NCI-H2227 (cell line): ENCODE measurements around the gene ZNHIT2.

ENCODE experiments used
- DNase-seq: peaks from one replicate; lab custom pipeline; 2025; ENCODE audit not compliant: unreplicated experiment; lab: John Stamatoyannopoulos, UW

The ZNHIT2 gene

DNA sequence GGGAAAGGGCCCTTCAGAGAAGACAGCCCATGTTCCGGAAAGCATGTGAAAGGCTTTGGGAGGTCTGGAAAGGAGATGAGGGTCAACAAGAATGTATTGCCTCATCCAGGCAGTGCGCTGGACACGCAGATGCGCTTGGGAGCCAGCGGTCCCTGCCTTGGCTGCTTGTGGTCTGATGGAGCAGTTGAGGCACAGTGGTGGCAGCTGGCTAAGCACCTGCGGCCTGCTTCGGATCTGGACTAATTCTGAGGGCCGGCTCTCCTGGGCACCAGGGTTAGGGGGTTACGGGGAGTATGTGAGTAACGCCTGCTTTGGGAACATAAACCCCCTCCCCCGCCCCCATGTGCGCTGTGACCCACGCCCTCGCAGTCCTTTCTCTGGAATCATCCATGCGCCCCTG lies 10.4 kb downstream of the ZNHIT2 start:
- no peak for DNase-seq

DNA sequence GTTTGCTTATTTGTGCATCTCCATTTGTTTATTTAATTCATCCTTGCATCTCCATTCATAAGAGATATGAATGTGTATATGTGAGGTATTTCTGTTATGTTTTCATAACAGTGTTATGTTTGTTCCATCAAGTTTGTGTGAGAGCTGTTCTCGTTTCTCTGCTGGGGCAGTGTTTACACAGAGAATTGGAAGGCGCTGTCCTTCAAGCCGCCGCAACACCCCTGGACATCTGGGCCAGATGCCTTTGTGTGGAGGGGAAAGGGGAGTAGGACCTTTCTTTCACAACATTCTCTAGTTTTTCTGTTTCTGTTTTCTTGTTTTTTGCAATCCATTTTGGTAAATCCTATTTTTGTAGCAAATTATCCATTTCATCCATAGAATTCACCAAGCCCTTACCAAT lies 12.9 kb downstream of the ZNHIT2 start:
- DNase-seq, result no peak

DNA sequence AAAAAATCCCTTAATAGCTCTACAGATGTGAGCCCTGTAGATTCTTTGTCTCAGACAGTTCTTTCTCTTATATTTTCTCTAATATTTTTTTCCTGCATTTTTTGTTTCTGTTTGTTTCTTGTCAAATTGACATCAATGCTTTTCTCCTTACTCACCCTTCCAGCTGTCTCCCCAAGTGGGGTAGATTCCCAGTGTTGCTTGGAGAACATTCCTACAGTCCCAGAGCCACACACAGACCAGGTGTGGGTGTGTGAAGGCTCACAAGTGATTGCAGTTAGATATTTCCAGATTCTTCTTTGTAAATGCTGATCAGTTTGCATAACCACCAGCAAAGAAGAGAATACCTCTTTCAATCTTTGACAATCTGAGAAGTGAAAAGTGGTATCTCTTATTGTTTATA lies 14.0 kb downstream of the ZNHIT2 start:
- no peak for DNase-seq

DNA sequence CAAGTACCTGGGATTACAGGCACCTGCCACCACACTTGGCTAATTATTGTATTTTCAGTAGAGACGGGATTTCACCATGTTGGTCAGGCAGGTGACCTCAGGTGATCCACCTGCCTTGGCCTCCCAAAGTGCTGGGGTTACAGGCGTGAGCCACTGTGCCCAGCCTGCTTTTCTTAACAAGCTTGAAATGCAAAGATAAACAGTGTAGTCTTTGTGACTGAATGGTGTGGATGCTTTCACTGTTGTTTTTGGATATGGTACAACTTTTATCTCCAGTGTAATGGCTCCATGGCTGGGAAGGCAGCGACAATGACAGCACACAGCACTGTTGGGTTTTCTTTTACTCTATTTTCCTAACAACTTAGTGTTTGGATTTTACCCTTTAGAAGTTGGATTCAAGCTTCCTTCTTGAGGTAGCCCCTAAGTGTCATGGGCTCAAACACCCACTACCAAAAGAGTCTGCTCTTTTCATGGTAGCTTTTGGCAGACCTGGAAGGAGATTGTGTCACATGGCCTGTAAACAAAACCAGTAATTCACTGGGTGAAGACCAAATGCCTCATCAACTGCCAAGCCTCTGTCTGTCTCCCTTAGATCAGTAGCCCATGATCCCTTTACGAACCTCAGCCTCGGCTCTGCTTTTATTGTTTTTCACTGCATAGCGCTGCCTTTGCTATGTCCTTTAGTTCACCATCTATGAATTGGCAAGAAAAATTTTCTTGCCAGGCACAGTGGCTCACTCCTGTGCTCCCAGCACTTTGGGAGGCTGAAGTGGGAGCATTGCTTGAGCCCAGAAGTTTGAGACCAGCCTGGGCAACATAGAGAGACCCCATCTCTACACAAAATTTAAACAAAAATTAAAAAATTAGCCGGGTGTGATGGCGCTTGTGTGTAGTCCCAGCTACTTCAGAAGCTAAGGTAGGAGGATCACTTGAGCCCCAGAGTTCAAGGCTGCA lies 15.1 kb downstream of the ZNHIT2 start:
- DNase-seq, result no peak

DNA sequence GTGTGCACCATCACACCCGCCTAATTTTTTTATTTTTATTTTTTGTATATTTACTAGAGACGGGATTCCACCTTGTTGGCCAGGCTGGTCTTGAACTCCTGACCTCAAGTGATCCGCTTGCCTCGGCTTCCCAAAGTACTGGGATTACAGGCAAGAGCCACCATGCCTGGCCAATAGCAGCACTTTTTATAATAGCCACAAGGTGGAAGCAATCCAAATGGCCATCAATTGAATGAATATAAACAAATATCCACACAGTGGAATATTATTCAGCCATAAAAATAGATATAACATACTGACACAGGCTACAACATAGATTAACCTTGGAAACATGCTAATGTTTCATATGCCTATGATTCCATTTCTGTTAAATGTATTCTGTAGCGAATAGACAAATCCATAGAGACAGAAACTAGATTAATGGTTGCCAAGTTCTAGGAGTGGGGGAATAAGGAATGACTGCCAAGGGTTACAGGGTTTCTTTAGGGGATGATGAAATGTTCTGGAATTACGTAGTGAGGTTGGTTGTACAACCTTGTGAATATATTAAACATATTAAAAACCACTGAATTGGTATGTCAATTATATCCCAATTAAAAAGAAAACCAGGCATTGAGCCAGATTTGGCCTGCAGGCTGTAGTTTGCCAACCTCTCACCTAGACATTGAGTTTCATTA lies 16.7 kb downstream of the ZNHIT2 start:
- no peak for DNase-seq

DNA sequence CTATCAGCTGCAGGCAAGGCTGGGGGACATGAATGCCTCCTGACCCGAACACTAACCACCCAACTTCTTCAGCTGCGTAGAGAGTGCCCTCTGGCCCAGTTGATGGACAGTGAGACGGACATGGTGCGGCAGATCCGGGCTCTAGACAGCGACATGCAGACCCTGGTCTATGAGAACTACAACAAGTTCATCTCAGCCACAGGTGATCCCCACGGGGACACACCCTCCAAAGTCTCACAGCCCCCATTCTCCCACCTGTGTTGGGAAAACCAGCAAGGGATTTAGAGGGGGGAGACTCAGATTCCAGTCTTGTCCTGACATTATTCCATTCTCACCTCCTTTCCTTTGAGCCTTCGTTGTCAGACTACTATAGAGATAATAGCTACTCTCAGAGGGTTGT lies 20.6 kb downstream of the ZNHIT2 start:
- no peak for DNase-seq

DNA sequence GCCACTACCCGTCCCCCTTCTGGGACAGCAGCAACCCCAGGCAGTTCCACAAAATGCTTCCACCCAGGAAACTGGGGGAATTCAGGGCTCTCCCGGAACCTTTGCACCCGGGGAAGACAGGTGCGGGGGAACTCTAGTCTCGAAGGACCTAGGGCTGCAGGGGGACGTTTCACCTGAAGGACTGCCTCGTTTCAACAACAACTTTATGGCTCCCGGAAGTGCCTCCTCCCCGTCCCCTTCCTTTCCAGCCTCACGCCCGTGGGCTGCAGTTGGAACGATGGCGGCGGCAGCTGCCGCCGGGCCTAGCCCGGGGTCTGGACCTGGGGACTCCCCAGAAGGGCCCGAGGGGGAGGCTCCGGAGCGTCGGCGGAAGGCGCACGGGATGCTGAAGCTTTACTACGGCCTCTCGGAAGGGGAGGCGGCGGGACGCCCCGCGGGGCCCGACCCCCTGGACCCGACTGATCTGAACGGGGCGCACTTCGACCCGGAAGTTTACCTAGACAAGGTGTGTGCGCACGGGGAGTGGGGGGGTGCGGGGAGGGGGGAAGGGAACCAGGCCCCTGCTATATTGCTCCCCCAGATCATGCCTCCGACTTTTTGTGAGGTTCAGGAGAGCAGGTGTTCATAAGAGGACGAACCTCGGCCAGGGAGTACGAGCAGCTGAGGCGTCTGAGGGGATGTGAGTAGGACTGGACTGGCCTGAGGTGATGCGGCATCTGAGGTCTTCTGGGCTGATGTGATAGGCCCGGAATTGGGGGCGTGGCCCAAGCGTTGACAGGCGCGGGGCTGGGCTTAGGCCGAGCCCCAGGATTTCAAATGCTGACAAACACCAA lies 21.3 kb downstream of the ZNHIT2 start, which contains the start of gene VPS51:
TSS of gene VPS51 (plus strand) at position 241 of the 833 bp plus-strand sequence. CDS start at position 278, 37 bp downstream.
- DNase-seq, result peak; percentile 93

DNA sequence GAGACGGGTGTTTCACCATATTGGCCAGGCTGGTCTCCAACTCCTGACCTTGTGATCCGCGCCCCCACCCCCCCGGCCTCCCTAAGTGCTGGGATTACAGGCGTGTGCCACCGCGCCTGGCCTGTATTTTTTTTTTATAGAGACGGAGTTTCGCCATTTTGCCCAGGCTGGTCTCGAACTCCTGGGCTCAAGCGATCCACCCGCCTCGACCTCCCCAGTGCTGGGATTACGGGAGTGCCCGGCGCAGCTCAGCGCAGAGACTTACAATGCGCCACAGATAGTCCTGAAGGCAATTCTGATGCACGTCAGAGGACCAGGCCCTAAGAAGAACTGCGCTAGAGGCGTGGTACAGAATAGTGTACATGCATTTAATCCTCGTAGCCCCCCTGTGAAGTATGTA lies 22.1 kb downstream of the ZNHIT2 start:
- no peak for DNase-seq

DNA sequence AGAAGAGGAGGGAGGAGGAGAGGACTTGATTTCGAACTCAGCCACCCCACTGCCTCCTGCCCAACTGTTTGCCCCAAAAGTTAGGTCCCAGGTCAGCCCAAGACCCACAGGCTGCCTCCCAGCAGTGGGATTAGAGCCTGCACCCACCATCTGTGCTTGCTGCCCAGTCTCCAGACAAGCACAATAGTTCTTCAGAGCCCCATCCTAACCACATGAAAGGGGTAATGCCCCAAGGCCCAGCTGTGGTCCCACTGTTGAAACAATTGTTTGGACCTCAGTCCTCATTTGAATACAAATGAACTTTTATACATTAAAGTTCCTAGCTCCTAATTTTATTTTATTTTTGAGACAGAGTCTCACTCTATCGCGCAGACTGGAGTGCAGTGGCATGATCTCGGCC lies 26.9 kb downstream of the ZNHIT2 start:
- no peak for DNase-seq

DNA sequence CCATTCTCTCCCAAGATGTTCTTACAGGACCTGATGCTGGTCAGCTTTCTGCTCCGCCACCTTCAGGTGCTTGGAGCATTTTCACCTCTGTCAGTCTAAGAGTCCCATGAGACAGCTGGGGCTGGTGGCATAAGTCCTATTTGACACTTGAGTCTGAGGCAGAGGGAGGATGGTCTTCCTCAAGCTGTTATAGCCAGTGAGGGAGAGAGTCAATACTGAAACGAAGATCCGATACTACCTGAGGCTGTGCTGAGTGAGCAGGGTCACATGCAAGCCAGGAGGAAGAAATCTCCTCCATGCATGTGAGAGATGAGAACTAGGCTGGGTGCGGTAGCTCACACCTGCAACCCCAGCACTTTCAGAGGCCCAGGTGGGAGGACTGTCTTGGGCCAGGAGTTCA lies 27.9 kb downstream of the ZNHIT2 start:
- no peak for DNase-seq

DNA sequence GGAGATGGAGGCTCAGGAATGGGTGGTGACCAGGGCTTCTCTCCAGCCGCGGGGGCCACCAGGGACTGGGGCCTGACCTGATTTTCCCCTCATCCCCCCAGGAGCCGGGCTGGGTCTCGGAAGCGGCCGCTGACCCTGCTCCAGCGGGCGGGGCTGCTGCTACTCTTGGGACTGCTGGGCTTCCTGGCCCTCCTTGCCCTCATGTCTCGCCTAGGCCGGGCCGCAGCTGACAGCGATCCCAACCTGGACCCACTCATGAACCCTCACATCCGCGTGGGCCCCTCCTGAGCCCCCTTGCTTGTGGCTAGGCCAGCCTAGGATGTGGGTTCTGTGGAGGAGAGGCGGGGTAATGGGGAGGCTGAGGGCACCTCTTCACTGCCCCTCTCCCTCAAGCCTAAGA lies 29.7 kb downstream of the ZNHIT2 start:
- no peak for DNase-seq

DNA sequence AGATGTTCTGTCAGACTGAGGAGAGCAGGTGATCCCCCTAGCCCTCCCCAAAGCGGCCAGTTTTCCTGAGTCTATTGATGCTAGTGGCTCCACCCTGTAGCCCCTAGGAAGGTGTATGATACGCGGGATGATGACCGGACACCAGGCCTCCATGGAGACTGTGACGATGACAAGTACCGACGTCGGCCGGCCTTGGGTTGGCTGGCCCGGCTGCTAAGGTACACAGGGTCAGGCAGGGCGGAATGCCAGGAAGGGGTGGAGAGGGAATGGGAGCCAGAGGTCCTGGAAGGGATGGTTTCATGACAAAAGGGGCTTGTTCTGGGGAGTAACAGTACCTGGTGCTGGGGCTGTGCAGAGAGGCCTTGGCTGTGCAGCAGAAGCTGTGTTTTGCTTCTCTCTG lies 30.3 kb downstream of the ZNHIT2 start:
- DNase-seq, result no peak

DNA sequence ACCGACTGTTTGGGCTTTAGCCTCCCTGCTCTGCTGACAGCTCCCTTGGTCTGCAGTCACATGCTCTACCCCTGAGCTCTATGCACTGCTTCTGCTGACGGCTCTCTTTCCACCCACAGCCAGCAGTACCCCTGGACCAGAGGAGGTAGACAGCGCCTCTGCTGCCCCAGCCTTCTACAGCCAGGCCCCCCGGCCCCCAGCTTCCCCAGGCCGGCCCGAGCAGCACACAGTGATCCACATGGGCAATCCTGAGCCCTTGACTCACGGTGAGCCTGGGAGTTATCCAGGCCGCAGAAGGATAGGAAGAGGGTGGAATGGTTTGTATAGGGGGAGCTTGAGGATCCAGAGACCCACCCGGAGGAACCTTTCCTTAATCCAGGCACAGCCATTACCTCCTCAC lies 30.7 kb downstream of the ZNHIT2 start:
- DNase-seq, result no peak

DNA sequence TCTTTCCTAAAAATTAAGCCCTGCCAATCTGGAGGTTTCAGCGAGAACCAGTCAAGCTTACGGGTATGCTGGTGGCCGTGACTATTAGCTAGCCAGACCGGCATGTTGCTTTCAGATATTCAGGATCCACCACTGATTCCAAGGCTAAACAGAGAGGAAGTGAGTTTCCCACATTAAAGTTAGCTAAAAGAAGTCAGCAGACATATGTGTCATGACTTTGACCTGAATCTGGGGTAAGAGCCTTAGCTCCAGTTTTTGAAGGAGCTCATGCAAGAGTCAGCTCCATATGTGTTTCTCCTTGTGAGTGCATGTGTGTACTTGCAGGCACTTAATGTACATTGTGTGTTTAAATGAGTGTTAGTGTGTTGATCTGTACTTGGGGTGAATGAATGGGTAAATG lies 32.1 kb downstream of the ZNHIT2 start:
- no peak for DNase-seq

DNA sequence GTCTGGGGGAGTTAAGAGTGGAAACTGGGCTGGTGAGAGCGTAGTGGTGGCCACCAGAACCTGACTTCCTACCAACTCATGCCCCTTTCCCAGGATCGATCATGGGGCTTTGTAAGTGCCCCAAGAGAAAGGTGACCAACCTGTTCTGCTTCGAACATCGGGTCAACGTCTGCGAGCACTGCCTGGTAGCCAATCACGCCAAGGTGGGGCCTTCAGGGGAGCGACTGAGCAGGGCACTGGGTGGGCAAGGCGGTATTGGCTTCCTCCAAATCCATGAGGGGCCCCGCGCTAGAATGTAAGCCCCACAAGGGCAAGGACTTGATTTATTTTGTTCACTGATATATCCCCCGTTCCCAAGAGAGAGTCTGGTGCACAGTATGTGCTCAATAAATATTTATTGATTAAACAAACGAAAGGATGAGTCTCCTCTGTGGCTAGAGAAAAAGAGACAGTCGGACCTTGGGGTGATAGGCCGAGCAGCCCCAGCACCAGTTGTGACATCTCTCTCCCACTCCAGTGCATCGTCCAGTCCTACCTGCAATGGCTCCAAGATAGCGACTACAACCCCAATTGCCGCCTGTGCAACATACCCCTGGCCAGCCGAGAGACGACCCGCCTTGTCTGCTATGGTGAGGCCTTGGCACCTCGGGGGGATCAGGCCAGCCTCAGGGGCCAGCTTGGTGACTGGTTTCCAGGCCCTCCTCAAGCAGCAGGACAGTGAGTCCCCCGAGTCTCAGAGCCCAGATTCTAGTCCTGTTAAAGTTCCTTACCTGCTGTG lies 32.7 kb downstream of the ZNHIT2 start:
- DNase-seq, result no peak

DNA sequence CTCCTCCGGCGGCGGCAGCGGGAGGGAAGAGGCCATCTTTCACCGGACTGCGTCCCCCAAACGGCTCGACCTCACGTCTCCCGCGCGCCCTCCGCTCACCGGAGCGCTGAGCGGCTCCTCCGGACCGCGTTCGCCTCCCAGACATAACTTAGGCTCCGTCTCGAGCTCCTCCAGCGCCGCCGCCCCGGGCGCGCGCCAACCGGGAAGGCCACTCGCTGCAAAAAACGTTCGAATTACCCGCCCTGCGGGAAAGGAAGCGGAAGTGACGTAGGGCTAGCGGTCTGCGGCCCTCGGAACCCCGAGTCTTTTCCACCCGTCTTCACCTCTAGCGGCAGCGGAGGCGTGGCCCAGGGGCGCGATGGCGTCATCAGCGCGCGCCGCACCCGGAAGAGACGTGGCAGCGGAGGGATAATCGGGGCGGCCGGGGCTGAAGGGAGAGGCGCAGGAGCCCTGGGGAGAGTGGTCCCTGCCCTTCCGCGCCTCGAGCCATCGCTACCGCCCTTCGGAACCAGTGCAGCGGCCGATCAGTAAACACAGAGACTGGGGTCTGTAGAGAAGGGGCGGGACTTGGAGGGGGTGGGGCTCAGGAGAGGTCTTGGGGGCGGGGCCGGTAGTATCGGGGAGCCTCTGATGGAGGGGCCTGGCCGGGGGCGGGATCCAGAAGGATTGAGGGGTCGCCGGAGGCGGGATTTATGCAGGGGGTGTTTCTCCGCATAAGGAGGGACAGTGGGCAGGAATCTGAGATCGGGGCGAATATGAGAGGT lies 33.5 kb downstream of the ZNHIT2 start, which contains the start of the genes CDCA5 and ZFPL1:
TSS of gene CDCA5 (minus strand) at position 207 of the 764 bp plus-strand sequence. CDS start at position 145, 62 bp downstream.
TSS of gene ZFPL1 (plus strand) at position 389 of the 764 bp plus-strand sequence. CDS start 477 bp downstream, outside the sequence.
- peak; percentile 98 for DNase-seq

DNA sequence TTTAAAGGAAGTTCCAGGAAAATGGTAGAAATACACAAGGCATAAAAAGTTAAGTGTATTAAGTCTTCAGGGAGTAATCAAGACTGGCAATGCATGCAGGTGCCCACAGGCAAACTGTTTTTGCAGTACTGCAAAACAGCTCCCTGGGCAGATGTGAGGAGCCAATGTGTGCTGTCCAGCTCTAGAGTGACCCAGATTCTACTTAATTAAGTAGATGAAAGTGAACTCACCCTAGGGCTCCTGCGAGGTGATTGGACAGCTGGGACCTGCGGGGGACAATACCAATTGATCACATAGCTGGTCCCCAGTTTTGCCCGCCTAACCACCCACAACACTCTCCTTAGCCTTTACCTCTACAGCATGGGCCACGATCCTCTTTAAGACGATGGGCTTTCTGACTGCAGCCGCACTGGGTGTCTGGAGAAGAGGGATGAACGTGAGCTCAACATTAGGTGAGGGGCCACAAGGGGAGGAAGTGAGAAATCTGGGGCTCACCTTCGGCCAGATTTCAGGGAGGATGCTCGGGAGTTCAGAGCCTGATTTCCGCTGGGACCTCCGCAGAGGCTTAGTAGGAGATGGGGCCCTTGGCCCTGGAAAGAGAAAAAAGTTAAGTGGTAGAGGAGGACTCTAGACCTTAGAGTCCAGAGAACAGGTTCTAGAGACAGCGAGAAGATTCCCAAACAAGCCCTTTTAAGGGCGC lies 34.2 kb downstream of the ZNHIT2 start:
- no peak for DNase-seq

DNA sequence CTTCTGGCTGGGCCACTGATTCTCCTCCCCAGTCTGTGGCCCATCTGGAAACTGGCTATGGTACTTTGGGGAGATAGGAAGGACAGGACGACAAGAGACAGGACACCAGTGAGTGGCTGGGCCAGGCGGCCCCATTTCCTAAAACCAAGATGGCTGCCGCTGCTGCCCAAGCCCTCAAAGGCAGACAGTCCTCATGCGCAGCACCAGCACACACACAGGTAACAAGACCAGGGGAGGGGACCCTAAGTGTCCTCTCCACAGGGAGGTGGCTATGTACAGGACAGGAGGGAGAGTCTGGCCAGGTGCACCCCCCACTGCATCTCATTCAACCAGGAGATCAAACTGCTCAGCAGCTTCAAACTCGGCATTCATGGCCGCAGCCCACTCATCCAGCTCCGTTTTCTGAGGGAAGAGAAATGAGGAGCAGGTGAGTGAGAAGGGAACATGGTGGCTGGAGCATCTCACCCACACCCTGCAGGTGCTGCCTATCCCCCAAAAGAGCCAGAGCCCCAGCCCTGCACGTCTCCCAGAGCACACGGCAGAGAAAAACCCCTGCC lies 38.6 kb downstream of the ZNHIT2 start:
- DNase-seq, result no peak

DNA sequence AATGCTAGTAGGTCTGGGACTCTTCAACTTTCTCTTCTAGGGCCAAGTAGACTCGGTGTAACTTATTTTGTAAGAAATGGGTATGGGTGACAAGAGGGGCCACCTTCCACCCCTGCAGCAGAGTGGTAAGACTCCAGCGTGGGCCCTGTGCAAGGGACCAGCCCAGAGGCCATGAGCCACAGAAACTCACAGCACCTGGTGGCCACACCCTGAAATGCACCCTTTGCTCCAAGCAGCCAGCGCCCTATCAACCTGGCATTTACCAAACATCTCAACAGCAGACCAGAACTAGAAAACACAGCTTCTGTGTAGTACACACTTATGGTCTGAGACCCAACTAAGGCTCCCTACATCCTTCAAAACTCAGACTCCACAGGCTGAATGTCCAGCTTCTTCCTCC lies 39.4 kb downstream of the ZNHIT2 start:
- peak; percentile 48 for DNase-seq
